Loucy (cell line): ENCODE measurements around the gene PGA4.
"Not testable (repeated sequence)": the region's sequence is repeated elsewhere in the genome, so short reads cannot be mapped to it uniquely, and the experiment has no call there.

Experiments
- EZH2phosphoT487 ChIP-seq: fragments of 200-600 bp; IDR thresholded peaks from 2 replicates; pipeline ENCODE4 v1.6.1; 2018; ENCODE audit warnings: antibody characterized with exemption, mild to moderate bottlenecking, moderate library complexity, borderline replicate concordance
- TF ChIP-seq, protein P1 (sequence below): fragments of 200-600 bp; sonication (generic); conservative IDR thresholded peaks from 2 replicates; pipeline ENCODE4 v1.5.1; 2014; ENCODE audit warnings: mild to moderate bottlenecking, antibody characterized with exemption, low read length

DNA sequence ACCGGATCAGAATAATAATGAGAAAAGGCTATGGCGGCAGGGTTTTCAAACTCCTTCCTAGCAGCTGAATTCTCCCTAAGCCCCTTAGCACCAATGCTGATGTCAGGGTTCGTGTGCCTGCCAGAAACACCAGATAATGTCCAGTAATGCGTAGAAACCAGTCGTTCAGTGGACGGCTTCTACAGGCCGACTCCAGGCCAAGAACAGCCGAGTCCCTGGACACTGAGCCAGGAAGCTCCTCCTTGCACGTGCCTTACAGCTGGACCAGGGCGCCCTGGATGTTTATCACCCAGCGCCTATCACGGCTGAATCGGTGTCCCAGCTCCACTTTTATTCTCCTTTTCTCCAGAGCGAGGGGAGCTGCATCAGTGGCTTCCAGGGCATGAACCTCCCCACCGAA is 8.9 kb downstream of the PGA4 start:
- TF ChIP-seq, protein P1, sequence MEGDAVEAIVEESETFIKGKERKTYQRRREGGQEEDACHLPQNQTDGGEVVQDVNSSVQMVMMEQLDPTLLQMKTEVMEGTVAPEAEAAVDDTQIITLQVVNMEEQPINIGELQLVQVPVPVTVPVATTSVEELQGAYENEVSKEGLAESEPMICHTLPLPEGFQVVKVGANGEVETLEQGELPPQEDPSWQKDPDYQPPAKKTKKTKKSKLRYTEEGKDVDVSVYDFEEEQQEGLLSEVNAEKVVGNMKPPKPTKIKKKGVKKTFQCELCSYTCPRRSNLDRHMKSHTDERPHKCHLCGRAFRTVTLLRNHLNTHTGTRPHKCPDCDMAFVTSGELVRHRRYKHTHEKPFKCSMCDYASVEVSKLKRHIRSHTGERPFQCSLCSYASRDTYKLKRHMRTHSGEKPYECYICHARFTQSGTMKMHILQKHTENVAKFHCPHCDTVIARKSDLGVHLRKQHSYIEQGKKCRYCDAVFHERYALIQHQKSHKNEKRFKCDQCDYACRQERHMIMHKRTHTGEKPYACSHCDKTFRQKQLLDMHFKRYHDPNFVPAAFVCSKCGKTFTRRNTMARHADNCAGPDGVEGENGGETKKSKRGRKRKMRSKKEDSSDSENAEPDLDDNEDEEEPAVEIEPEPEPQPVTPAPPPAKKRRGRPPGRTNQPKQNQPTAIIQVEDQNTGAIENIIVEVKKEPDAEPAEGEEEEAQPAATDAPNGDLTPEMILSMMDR, result not testable (repeated sequence)
- TF ChIP-seq EZH2phosphoT487, result not testable (repeated sequence)
